Calu3 (cell line): ENCODE results near the gene PCDHA5. TPM values are rescaled to one million over a fixed set of nuclear protein-coding genes. Genes with fewer than 3 reads are reported as not detected.
"Not testable (repeated sequence)": the region's sequence is repeated elsewhere in the genome, so short reads cannot be mapped to it uniquely, and the experiment has no call there.

Experiments used
- BruUV-seq: library from RNA; stranded (reverse); fragments of 400-500 nt; replicated peaks from 2 replicates; lab custom pipeline; 2021; lab: Mats Ljungman, UMichigan
- CTCF ChIA-PET: fragments of 300-600 bp; sonication (Branson Sonifier 250); formaldehyde crosslinking; loops from one replicate; lab custom pipeline; 2022; ENCODE audit warnings: antibody characterized with exemption; lab: Charles Lee
- DNase-seq: peaks from one replicate; pipeline ENCODE4 v3.0.0; 2022
- H3K27ac Mint-ChIP-seq: one replicate; pipeline ENCODE4 v1.8.0; 2022; ENCODE audit warnings: mixed read lengths; ENCODE audit not compliant: unreplicated experiment
- H3K27me3 Mint-ChIP-seq: one replicate; pipeline ENCODE4 v1.8.0; 2022; ENCODE audit warnings: mixed read lengths; ENCODE audit not compliant: unreplicated experiment
- H3K36me3 Mint-ChIP-seq: one replicate; pipeline ENCODE4 v1.8.0; 2022; ENCODE audit warnings: mild to moderate bottlenecking, moderate library complexity, mixed read lengths; ENCODE audit not compliant: insufficient read depth, unreplicated experiment
- H3K4me1 Mint-ChIP-seq: one replicate; pipeline ENCODE4 v1.8.0; 2022; ENCODE audit warnings: mild to moderate bottlenecking, low read depth, mixed read lengths; ENCODE audit not compliant: unreplicated experiment
- H3K4me3 Mint-ChIP-seq: one replicate; pipeline ENCODE4 v1.8.0; 2022; ENCODE audit warnings: mild to moderate bottlenecking, low read depth, moderate library complexity, mixed read lengths; ENCODE audit not compliant: unreplicated experiment
- H3K9me3 Mint-ChIP-seq: one replicate; pipeline ENCODE4 v1.8.0; 2022; ENCODE audit warnings: low read depth, mixed read lengths; ENCODE audit not compliant: unreplicated experiment
- intact Hi-C: fragments of 100-400 bp; cut with micrococcal nuclease; formaldehyde crosslinking; loops from one replicate; pipeline ENCODE4 v1.10.0; 2022; ENCODE audit not compliant: unreplicated experiment
- total RNA-seq: library from RNA; stranded (reverse); gene quantifications from 2 replicates; pipeline ENCODE4 v1.2.3, GENCODE V29; 2022
- TF ChIP-seq, protein P1 (sequence below): fragments of 200-600 bp; IDR thresholded peaks from one replicate; pipeline ENCODE4 v1.8.0; 2022; ENCODE audit warnings: antibody characterized with exemption; ENCODE audit not compliant: unreplicated experiment

PCDHA5 gene
- total RNA-seq, 1 experiment from 2014 or later, result 1.5 TPM

DNA sequence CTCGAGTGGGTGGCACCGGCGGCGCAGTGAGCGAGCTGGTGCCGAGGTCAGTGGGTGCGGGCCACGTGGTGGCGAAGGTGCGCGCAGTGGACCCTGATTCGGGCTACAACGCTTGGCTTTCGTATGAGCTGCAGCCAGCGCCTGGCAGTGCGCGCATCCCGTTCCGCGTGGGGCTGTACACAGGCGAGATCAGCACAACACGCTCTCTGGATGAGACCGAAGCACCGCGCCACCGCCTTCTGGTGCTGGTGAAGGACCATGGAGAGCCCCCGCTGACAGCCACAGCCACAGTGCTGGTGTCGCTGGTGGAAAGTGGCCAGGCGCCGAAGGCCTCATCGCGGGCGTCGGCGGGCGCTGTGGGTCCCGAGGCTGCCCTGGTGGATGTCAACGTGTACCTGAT lies 2.1 kb downstream of the PCDHA5 start:
- Mint-ChIP-seq H3K27me3 (no peaks in the 10 kb centered on the region), H3K36me3 (no peaks in the 10 kb centered on the region), H3K27ac (no peak overlapping the region), H3K4me1 (no peaks in the 10 kb centered on the region), H3K9me3 (peaks cover 9% of the 10 kb centered on the region), H3K4me3 (no peak overlapping the region)
- CTCF ChIA-PET, result no interaction called here
- TF ChIP-seq, protein P1, sequence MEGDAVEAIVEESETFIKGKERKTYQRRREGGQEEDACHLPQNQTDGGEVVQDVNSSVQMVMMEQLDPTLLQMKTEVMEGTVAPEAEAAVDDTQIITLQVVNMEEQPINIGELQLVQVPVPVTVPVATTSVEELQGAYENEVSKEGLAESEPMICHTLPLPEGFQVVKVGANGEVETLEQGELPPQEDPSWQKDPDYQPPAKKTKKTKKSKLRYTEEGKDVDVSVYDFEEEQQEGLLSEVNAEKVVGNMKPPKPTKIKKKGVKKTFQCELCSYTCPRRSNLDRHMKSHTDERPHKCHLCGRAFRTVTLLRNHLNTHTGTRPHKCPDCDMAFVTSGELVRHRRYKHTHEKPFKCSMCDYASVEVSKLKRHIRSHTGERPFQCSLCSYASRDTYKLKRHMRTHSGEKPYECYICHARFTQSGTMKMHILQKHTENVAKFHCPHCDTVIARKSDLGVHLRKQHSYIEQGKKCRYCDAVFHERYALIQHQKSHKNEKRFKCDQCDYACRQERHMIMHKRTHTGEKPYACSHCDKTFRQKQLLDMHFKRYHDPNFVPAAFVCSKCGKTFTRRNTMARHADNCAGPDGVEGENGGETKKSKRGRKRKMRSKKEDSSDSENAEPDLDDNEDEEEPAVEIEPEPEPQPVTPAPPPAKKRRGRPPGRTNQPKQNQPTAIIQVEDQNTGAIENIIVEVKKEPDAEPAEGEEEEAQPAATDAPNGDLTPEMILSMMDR, result no peak
- BruUV-seq, result no TSS peak
- intact Hi-C loops, result no loop called here
- no peak for DNase-seq

DNA sequence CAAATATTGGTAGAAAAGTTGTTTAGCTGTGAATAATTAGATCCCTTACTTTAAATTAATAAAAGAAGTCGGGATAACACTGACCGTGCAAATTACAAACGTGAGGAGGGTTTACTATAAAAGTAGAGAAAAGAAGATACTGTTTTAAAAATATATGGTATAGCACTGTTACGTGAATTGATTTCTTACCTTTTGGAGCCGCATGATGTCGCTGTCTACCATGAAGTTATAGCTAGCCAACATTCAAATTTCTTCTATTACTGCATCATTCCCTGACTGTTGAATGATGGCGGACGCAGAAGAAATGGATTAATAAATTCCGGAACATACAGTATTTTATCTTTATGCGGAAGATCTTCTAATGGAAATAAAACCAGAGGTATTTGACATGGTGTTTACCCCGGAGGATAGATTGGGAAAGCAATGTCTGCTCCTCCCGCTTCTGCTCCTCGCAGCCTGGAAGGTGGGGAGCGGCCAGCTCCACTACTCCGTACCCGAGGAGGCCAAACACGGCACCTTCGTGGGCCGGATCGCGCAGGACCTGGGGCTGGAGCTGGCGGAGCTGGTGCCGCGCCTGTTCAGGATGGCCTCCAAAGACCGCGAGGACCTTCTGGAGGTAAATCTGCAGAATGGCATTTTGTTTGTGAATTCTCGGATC lies 6.4 kb downstream of the PCDHA5 start, which contains the start of gene PCDHA6:
Gene PCDHA6 (plus strand): TSS at position 257 of the 658 bp plus-strand sequence. CDS start 132 bp downstream, at position 389.
- Mint-ChIP-seq H3K36me3 (no peaks in the 10 kb centered on the region), H3K9me3 (peaks cover 15% of the 10 kb centered on the region), H3K27ac (no peak within 1 kb of the TSS), H3K4me3 (no peak within 1 kb of the TSS), H3K27me3 (no peaks in the 10 kb centered on the region), H3K4me1 (no peaks in the 10 kb centered on the region)
- intact Hi-C loops, result no loop called here
- DNase-seq, result no peak
- no TSS peak for BruUV-seq
- TF ChIP-seq, protein P1, result no peak
- CTCF ChIA-PET, result interaction anchor here (0.7 kb wide), 1 partner anchor 272 kb away, joined by 3 read pairs; the partner anchor contains the start of gene PCDHB3

DNA sequence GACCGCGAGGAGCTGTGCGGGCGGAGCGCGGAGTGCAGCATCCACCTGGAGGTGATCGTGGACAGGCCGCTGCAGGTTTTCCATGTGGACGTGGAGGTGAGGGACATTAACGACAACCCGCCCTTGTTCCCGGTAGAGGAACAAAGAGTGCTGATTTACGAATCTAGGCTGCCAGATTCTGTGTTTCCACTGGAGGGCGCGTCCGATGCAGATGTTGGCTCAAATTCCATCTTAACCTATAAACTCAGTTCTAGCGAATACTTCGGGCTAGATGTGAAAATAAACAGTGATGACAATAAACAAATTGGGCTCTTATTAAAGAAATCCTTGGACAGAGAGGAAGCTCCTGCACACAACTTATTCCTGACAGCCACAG lies 6.9 kb downstream of the PCDHA5 start:
- intact Hi-C loops, result no loop called here
- TF ChIP-seq, protein P1, result no peak
- Mint-ChIP-seq H3K27ac (no peak overlapping the region), H3K9me3 (peaks cover 16% of the 10 kb centered on the region), H3K4me3 (no peak overlapping the region), H3K36me3 (no peaks in the 10 kb centered on the region), H3K4me1 (no peaks in the 10 kb centered on the region), H3K27me3 (no peaks in the 10 kb centered on the region)
- DNase-seq, result no peak
- CTCF ChIA-PET, result no interaction called here
- no TSS peak for BruUV-seq

DNA sequence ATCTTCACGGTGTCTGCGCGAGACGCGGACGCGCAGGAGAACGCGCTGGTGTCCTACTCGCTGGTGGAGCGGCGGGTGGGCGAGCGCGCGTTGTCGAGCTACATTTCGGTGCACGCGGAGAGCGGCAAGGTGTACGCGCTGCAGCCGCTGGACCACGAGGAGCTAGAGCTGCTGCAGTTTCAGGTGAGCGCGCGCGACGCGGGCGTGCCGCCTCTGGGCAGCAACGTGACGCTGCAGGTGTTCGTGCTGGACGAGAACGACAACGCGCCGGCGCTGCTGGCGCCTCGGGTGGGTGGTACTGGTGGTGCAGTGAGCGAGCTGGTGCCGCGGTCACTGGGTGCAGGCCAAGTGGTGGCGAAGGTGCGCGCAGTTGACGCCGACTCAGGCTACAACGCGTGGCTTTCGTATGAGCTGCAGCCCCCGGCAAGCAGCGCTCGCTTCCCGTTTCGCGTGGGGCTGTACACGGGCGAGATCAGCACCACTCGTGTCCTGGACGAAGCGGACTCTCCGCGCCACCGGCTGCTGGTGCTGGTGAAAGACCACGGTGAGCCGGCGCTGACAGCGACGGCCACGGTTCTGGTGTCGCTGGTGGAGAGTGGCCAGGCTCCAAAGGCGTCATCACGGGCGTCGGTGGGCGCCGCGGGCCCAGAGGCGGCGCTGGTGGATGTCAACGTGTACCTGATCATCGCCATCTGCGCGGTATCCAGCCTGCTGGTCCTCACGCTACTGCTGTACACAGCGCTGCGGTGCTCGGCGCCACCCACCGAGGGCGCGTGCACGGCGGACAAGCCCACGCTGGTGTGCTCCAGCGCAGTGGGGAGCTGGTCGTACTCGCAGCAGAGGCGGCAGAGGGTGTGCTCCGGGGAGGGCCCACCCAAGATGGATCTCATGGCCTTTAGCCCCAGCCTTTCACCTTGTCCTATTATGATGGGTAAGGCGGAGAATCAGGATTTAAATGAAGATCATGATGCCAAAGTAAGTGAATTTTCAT lies 8.4 kb downstream of the PCDHA5 start:
- H3K36me3 Mint-ChIP-seq, DNase-seq, intact Hi-C loops, H3K27me3 Mint-ChIP-seq, H3K4me3 Mint-ChIP-seq, H3K27ac Mint-ChIP-seq, CTCF ChIA-PET, H3K4me1 Mint-ChIP-seq, BruUV-seq: not testable (repeated sequence)
- peaks cover 18% of the 10 kb centered on the region for H3K9me3 Mint-ChIP-seq
